ENCODE measurements around the gene TAP1.
A peak's percentile ranks its signal among the peaks of the same experiment; 100 is the strongest.
"Not testable (repeated sequence)": the region's sequence is repeated elsewhere in the genome, so short reads cannot be mapped to it uniquely, and the experiment has no call there.

Gene TAP1

GRCh38 chr6:32838114-32838958 is 15.2 kb downstream of the TAP1 start, which contains the start of gene TAP2:
Gene TAP2 (minus strand): TSS chr6:32838739. CDS start chr6:32838233, 506 bp downstream.
- peak; percentile 96 for DNase-seq

- peak; percentile 15 for DNase-seq
These were observed 15.8 kb downstream of the TAP1 start for GRCh38 chr6:32837651-32838113.

GRCh38 chr6:32836873-32837272 is 16.6 kb downstream of the TAP1 start:
- DNase-seq = no peak

DNA sequence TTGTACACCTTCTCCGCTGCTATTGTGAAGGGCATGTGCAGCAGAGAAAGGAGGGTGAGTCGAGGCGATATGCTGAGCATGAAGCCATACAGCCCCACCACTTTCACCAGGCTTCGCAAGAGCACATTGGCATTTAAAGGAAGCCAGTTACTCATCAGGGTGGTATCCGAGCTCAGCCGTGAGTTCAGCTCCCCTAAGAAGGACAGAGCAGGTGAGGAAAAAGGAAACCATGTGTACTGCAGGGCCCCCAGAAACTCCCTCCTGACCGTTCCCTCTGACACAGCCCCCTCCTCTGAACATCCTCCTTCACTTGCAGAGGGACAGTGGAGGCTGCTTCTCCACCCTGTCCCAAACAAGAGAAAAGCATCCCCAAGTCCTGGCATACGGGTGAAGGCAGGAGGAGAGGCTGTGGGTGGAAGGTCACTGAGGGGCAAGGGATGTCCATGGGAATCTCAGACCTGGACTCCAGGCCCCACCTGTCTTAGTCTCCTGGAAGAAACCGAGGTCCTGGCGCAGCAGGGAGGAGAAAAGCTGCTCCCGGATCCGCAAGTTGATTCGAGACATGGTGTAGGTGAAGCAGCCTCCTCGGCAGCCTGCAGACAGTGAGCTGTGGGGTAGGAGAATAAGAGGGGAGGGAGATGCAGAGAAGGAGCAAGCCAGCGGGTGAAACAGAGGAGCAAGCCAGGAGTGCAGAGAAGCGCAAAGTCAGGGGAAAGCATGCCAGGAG is 18.2 kb downstream of the TAP1 start:
- DNase-seq = no peak

DNA sequence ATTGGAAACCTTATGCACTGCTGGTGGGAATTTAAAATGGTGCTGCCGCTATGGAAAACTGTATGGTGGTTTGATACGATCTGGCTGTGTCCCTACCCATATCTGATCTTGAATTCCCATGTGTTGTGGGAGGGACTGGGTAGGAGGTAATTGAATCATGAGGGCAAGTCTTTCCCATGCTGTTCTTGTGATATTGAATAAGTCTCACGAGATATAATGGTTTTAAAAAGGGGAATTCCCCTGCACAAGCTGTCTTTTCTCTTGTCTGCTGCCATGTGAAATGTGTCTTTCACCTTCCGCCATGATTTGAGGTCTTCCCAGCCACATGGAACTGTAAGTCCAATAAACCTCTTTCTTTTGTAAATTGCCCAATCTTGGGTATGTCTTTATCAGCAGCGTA is 19.8 kb downstream of the TAP1 start:
- peak; percentile 85 for DNase-seq

DNA sequence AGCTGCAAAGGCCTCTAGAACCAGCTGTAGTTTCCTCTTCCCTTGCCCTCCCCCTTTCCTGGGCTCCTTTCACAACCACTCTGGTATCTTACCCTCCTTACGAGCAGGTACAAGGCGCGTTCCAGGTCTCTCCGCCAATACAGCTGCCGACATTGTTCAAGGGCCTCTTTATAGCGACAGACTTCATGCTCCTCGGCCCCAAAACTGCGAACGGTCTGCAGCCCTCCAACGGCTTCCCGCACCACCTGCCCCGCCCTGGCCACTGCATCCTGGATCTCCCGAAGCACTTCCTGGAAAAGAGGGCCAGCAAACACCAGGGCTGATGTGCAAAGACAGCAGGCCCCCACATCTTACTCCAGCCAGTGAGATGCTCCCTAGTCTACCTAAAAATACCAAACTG is 21.0 kb downstream of the TAP1 start:
- no peak for DNase-seq

GRCh38 chr6:32830936-32831335 is 22.6 kb downstream of the TAP1 start:
- DNase-seq = no peak

DNA sequence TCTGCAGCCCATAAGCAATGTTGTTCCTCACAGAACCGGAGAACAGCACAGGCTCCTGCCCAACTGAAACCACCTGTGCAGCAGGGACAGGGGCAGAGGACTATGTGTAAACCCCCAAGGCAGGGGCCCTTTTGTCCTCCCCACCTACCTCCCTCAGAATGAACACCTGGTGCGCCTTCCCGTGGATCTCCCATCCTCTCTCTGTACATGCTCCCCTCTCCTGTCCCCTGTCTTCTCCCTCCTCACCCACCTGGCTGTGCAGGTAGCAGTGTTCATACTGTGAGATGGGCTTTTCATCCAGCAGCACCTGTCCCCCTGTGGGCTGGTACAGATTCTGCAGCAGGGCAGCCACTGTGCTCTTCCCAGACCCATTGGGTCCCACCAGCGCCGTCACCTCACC is 23.5 kb downstream of the TAP1 start:
- no peak for DNase-seq

- DNase-seq = no peak
These were observed 24.0 kb downstream of the TAP1 start for GRCh38 chr6:32829495-32829894.

DNA sequence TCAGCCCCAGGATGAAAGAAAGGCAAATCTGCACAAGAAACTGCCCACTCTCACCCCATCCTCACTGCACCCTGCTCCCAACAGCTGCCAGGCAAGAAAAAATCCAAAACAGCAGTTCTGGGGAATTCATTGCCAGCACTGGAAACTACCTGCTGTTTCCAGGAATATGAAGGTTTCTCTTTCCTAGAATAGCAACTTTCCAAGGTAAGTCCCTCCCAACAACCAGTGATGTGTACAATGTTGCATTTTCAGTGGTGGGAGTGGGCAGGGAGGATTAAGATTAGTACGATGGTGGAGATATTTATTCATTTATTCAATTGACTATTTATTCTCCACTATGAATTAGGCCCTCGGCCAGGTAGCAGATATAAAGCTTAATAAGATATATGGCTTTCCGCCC is 26.5 kb downstream of the TAP1 start:
- no peak for DNase-seq

DNA sequence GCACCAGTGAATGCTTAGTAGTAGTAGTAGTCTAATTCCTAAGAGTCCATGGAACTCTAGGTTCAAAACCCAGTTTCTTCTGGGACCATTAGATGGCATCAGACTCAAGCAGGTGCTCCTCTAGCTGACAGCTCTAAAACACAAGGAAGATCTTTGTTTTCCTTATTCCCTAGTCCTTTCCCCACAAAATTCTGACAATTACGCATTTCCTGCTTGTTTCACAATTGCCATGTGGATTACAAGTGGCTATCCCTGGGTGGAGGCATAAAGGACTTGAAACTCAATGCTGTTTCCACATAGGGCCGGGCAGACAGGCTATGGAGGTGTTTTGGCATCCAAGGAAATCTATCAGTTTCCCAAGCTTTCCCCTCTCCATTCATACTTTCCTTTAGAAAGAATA is 27.5 kb downstream of the TAP1 start:
- DNase-seq = peak; percentile 23

DNA sequence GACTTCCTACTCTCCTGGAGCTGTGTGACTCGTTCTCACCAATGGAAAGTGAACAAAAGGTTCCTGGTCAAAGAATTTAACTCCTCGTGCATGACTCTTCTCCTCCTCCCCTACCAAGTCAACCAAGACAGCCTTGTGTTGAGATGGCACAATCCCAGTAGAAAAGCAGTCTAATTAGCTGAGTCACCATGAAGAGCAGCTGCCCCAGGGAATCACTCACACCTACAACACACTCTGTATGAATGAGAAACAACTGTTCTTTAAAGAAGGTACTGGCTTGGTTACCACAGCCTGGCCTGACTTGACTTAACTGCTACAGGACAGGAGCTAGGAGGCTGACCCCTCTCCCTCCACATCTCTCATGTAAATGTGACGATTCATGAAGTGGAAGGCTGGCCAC is 33.8 kb downstream of the TAP1 start:
- no peak for DNase-seq

GRCh38 chr6:32818867-32819266 is 34.6 kb downstream of the TAP1 start:
- no peak for DNase-seq

- peak; percentile 52 for DNase-seq
These were observed 36.7 kb downstream of the TAP1 start, which contains the start of gene HLA-DOB for GRCh38 chr6:32816746-32817204. Gene HLA-DOB (minus strand): TSS chr6:32817002. CDS start chr6:32816951, 51 bp downstream.

- no peak for DNase-seq
These were observed 37.5 kb downstream of the TAP1 start for GRCh38 chr6:32815996-32816395.

GRCh38 chr6:32815115-32815514 is 38.4 kb downstream of the TAP1 start:
- DNase-seq = peak; percentile 54

DNA sequence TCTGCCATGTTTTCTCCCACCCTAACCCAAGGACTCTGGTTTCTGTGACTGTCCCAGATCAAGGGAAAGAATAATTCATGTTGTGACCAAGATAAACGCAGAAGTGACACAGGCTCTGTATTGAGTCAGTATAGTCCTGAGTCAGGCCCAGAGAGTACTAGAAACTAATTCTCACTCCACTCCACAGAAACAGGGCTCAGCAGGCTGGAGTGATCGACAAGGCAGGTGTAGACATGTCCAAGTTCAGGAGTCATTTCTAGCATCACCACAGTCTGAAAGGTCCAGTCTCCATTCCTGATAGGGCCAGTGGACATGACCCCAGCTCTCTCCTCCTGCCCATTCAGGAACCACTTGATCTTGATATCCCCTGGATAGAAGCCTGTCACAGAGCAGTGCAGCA is 39.4 kb downstream of the TAP1 start:
- DNase-seq = no peak

DNA sequence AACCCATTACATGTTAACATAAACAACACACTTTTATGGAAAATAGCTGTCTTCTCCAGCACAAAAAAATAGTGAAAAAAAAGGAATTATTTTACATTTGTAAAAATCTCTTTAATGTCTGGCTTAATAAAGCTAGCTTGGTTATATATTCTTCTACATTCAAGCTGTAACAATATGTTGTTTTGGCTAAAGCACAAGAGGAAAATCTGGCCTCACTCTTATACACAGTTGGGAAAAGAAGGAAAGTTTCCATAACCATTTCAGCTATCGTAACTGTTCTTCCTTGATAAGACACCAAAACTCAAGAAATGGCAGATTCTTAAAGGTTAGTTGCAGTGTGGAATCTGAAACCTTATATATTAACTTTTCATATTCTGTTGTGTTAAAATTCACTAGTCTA is 44.3 kb downstream of the TAP1 start:
- DNase-seq = no peak

DNA sequence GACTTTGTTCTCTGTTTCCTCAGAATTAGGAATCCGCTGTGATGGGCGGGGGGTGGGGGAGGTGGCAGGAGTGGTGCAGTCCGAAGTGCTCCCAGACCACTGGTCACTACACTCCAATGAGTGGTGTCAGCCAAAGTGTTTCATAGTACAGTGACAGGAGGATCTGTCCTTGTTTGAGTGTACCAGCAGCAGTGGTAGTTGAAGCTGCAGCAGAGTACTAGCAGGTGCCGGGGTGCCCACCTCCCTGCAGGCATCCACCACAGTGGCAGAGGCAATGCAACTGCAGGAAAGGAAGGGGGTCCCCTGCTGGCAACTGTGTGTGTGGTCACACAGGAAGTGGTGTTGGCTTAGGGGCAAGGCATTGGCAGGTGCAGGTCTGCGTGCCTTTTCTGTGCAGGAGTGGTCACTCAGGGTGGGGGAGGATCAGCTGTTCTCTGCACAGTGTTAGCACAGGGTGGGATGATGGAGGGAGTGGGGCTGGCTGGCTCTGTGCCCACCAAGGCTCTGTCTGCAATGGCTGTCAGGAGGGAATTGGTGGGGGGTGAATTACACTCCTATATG is 46.4 kb downstream of the TAP1 start:
- DNase-seq = no peak

- not testable (repeated sequence) for DNase-seq
These were observed 48.1 kb downstream of the TAP1 start for GRCh38 chr6:32805404-32805803.

DNA sequence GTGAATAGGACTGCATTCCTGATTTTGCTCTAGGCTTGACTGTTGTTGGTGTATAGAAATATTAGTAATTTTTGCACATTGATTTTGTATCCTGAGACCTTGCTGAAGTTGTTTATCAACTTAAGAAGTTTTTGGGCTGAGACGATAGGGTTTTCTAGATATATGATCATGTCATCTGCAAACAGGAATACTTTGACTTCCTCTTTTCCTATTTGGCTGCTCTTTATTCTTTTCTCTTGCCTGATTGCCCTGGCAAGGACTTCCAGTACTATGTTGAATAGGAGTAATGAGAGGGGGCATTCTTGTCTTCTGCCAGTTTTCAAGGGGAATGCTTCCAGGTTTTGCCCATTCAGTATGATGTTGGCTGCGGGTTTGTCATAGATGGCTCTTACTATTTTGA is 50.1 kb downstream of the TAP1 start:
- DNase-seq = peak; percentile 10

- DNase-seq = no peak
These were observed 53.8 kb downstream of the TAP1 start for GRCh38 chr6:32799740-32800139.

- DNase-seq = no peak
These were observed 54.3 kb downstream of the TAP1 start for GRCh38 chr6:32799168-32799567.
